MM.1S (cell line): ENCODE results near the gene OR5M11.

Experiments used
- CTCF ChIP-seq: fragments of 300-600 bp; sonication (generic); IDR thresholded peaks from 2 replicates; pipeline ENCODE4 v1.5.1; 2016; ENCODE audit warnings: antibody characterized with exemption, low read length, mixed read lengths
- EZH2 ChIP-seq: fragments of 300-600 bp; sonication (generic); optimal IDR thresholded peaks from 2 replicates; pipeline ENCODE3; 2017; ENCODE audit warnings: low read depth, mild to moderate bottlenecking, antibody characterized with exemption, low read length, mixed read lengths
- EZH2phosphoT487 ChIP-seq: fragments of 300-600 bp; sonication (generic); IDR thresholded peaks from 2 replicates; pipeline ENCODE4 v1.6.1; 2018; ENCODE audit warnings: antibody characterized with exemption, low read length

- TF ChIP-seq CTCF (no peak), EZH2phosphoT487 (no peak), EZH2 (no peak)
Measured at GRCh38 chr11:56543739-56544138, 682 bp upstream of the OR5M11 start.
